AG10803 (cell line): ENCODE measurements around the gene DIPK1B.

Source experiments
- DNase-seq: peaks from one replicate; pipeline ENCODE4 v3.0.0; 2010; ENCODE audit warnings: low read depth
- H3K4me3 ChIP-seq: 2 replicates; pipeline ENCODE4 v1.5.1; 2011; ENCODE audit warnings: mild to moderate bottlenecking, low read length, control low read depth
- CTCF ChIP-seq: conservative IDR thresholded peaks from 2 replicates; pipeline ENCODE4 v1.5.1; 2011; ENCODE audit warnings: mild to moderate bottlenecking, low read length, control low read depth, inconsistent platforms

DIPK1B gene

GRCh38 chr9:136679431-136679941 is 32.9 kb upstream of the DIPK1B start:
- TF ChIP-seq CTCF, result no peak

GRCh38 chr9:136681029-136681428 is 31.3 kb upstream of the DIPK1B start:
- no peak for DNase-seq
- no peak for TF ChIP-seq CTCF
- H3K4me3 ChIP-seq, result no peak overlapping the region

More at GRCh38 chr9:136679431-136679941, 32.9 kb upstream of the DIPK1B start:
- H3K4me3 ChIP-seq, result no peak overlapping the region
- DNase-seq, result no peak

- no peak for TF ChIP-seq CTCF
- no peak overlapping the region for H3K4me3 ChIP-seq
- DNase-seq, result no peak
Measured at GRCh38 chr9:136681945-136682699, 30.2 kb upstream of the DIPK1B start.

- no peak for TF ChIP-seq CTCF
- no peak for DNase-seq
Measured at GRCh38 chr9:136682710-136683109, 29.7 kb upstream of the DIPK1B start.

GRCh38 chr9:136683173-136683745 is 29.1 kb upstream of the DIPK1B start:
- no peak overlapping the region for H3K4me3 ChIP-seq
- TF ChIP-seq CTCF, result no peak

More at GRCh38 chr9:136682710-136683109, 29.7 kb upstream of the DIPK1B start:
- no peak overlapping the region for H3K4me3 ChIP-seq

GRCh38 chr9:136683755-136684154 is 28.6 kb upstream of the DIPK1B start:
- no peak for TF ChIP-seq CTCF
- DNase-seq, result no peak
- no peak overlapping the region for H3K4me3 ChIP-seq

More at GRCh38 chr9:136683173-136683745, 29.1 kb upstream of the DIPK1B start:
- DNase-seq, result no peak

GRCh38 chr9:136684339-136684738 is 28.0 kb upstream of the DIPK1B start:
- H3K4me3 ChIP-seq, result no peak overlapping the region
- DNase-seq, result no peak
- no peak for TF ChIP-seq CTCF
